Measurements from ENCODE around the gene SLC39A3.

The SLC39A3 gene

GRCh38 chr19:2744113-2744512, 4.3 kb upstream of the SLC39A3 start:
- no peak for DNase-seq

DNA sequence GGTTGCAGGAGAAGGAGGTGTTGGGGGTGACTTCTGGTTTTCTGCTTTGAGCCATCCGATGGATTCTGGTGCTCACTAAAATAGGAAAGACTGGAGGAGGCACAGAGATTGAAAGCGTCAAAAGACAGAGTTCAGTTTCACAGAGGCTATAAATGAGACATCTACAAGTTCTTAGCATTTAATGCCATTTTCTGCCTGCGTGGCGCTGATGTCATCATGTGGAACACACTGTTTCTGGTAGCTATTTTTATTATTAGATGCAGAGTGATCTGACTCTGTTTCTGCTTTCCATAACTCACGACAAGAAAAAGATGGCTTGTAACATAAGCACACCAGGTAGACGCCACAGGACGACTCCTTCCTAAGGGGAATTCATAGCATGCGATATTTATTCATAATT, 3.3 kb upstream of the SLC39A3 start:
- DNase-seq, result no peak

DNA sequence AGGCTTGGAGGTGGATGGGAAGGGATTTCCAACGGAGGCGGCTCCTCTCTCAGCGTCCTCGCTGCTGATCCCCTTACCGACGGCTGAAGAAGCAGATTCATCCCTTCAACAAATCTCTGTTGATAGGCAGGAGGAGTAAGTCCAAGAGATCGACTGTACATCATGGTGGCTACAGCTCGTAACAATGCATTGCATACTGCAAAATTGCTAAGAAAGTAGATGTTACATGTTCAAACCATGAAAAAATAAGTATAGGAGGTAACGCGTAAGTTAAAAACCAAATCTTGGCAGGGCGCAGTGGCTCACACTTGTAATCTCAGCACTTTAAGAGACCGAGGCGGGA, 468 bp upstream of the SLC39A3 start:
- DNase-seq, result no peak

GRCh38 chr19:2736550-2737190, 3.1 kb downstream of the SLC39A3 start:
- DNase-seq, result no peak

- DNase-seq, result no peak
These were observed 4.4 kb downstream of the SLC39A3 start for GRCh38 chr19:2735374-2735773.

GRCh38 chr19:2734589-2735288, 5.1 kb downstream of the SLC39A3 start:
- no peak for DNase-seq

- no peak for DNase-seq
These were observed 5.8 kb downstream of the SLC39A3 start for GRCh38 chr19:2733930-2734588.

- no peak for DNase-seq
These were observed 6.9 kb downstream of the SLC39A3 start for GRCh38 chr19:2732883-2733282.

DNA sequence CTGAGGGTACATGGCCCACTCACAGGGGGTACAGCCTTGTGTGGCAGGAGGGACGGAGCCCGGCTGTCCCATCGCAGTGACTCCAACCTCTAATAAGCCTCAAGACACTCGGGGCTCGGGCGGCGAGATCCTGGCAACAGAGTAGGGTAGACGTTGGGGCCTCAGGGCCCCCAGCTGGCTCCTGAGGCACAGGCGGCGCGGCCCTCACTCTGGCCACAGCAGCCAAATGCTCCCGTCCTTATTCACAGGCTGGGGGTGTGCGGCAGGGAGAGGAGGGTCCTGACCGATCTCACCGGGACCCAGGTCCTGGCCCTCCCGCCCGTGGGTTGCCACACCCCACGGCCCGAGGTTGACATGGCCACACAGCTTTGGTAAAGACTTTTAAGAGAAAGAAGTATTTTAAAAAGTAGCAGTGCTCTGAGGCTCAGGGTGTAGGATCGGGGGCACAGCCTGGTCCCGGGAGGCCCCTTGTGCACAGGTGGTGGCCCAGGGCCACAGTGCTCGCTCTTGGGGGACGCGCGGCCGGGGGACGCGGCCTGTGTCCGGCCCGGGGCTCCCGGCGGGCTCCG, 7.6 kb downstream of the SLC39A3 start:
- DNase-seq, result no peak

DNA sequence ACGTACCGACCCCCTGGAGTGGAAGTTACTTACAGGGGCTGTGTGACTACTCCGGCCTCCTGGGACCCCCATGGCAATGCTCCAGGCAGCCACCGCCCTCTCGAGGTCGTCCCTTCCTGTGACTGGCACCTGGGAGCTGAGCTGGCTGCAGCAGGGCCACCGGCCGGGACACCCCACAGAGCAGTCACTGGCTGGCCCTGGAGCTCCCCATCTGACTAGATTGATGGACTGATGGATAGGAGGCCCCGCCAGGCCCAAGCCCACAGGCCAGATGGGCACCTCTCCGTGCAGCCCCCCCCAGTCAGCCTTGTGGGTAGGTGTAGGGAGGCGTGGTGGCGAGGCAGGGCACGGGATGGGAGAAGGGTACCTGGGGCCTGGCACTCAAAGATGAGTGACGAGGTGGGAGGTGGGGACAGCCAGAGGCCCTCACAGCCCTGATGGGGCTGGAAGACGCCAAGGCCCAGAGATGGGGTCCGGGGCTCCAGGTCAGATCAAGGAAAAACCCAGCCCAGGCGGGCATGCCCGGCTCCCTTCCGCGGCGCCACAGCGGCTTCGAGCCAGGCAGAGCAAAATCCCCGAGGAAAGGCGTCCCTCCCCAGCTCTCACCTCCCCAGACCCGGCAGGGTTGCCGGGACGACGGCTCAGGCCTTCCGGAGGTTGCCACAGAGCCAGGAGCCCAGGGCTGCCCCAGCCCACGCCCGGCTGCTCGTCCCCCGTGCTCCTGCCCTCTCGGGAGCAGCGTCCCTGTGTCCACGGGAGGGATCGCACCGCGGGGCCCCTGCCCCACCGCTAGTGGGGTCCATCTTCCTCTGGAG, 8.4 kb downstream of the SLC39A3 start:
- no peak for DNase-seq

DNA sequence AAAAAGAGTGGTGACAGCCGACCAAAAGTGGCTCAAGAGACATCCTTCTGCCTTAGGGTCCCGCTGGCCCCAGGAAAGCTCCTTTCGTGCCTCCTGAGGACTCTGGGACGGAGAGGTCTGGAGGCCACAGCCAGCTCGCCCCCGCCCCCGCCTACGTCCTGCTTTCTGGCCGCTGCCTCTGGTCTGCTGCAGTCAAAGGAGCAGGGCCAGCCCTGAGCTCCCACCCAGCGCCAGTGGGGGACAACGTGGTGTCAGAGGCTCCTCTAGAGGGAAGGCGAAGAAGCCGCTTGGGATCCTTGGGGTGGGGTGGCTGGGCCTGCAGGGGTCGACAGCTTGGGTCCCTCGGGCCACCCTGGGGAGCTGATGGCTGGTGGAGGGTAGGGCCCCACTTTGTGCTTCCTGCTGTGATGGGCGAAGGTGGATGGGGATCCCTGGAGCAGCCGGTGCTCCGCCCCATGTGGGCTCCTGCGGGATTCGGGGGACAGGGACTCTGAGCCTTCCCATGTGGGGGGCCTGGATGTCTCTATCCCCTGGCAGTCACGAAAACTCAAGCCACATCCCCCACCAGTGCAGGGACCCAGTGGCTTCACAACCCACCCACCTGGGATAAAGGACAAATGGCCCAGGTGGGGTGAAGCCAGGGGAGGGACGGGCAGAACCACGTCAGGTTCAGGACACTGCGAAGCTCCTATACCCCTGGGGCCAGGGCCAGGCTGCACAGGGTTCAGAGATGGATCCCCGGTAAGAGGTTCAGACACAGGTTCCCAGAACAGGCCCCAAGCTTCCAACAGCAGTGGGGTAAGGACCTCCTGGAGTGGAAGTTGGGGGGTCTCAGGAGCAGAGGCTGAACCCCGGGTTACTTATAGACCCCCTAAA, 9.6 kb downstream of the SLC39A3 start:
- DNase-seq, result no peak

DNA sequence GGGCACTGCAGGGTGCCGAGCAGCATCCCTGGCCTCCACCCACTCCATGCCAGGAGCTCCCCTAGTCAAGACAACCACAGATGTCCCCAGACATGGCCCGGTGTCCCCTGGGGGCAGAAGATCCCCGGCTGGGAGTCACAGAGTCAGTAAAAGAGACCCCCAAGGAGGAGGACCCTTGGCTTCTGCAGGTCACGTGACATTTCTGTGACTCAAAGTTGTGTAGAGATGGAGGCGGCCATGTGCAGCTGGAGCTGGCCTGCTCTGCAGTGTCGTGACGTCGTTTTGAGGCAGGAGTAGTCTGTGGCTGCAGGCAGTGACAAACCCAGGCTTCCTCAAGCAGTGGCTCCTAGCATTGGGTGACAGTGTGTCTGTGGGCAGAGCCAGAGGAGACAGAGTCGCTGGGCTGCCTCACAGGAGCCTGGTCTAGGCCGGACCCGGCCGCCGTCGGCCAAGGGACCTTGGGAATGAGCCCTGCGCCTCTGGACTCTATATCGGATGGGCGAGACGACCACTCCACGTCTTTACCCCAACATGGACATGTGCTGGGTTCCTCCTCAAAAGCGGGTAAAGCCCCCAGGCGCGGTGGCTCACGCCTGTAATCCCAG, 10.9 kb downstream of the SLC39A3 start:
- no peak for DNase-seq

DNA sequence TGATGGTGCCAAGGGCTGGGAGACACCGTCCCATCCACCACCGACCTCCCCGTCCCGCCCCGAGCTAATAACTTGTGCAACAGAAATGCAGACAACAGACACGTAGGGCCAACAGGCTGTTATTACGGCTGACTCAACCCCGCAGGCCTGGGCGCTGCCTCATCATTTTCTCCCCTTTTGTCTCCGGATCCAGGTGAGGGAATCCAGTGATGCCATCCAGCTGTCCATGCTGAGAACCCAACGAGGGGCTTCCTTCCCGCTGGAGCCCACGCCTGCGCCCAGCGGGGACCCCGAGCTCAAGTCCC, 12.2 kb downstream of the SLC39A3 start:
- no peak for DNase-seq

DNA sequence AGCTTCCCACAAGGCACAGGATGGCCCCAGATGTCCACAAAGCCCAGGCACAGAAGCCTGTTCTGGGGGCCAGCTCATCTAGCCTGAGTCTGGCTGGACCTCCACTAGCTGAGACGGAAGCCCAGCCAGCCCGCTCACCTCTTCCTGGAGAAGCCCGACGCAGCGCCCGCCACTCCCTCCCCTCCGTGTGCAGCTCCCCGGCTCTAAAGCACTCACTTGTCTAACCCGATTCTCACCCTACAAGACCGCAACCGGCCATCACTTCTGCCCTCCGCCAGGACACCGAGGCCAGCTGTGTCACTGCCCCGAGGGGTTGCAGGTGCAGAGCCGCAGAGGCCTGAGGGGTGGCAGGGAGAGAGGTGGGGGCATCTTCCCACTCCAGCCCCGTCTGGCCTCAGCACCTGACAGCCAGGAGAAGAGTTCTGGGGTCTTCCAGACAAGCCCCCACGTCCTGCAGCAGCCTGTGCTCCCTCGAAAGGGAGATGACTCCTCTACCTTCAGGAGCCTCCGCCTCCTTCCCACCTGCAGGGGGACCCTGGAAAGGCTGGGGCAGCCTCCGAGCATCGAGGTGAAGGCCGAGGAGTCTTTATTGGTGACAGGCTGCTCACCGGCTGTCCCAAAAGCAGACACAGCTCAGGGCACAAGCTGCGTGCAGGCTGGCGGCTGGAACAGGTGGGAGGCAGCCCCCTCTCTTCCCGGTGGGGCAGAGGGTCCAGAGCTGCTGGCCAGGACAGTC, 12.7 kb downstream of the SLC39A3 start:
- no peak for DNase-seq

GRCh38 chr19:2726160-2726855, 13.5 kb downstream of the SLC39A3 start:
- no peak for DNase-seq

DNA sequence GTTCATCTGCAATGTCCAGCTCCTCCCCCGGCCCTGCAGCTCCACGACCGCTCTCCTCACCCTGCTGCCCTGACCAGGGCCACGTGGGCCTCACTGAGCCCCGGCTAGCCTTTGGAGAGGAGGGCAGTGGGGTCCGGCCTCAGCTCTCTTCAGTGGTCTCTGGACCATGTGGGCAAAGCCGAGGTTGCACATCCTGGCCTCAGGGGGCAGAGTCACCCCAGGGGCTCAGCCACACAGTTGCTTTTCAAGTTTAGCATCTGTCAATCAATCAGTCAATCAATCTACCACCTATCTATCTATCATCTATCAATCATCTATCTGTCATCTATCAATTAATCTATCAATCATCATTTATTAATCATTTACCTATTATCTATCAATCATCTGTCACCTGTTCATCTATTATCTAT, 15.7 kb downstream of the SLC39A3 start:
- no peak for DNase-seq

DNA sequence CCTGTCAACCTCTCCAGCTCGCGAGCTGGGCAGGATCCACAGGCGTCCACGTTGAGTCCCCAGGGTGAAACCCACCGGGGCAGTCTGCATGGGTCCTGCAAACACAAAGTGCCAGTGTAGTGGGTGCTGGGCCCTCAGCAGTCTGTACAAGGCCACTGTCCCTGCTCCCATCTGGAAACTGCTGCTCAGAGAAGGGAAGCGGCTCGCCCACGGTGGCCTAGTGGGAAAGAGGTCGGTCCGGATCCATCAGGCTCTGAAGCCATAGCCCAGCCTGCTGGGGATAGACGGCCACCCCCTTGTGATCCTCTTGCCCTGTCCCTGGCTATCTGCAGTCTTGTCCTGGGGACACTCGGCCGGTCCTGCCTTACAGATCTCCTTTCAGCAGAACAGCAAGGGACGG, 16.1 kb downstream of the SLC39A3 start:
- DNase-seq, result no peak

GRCh38 chr19:2723345-2723715, 16.5 kb downstream of the SLC39A3 start:
- DNase-seq, result no peak

DNA sequence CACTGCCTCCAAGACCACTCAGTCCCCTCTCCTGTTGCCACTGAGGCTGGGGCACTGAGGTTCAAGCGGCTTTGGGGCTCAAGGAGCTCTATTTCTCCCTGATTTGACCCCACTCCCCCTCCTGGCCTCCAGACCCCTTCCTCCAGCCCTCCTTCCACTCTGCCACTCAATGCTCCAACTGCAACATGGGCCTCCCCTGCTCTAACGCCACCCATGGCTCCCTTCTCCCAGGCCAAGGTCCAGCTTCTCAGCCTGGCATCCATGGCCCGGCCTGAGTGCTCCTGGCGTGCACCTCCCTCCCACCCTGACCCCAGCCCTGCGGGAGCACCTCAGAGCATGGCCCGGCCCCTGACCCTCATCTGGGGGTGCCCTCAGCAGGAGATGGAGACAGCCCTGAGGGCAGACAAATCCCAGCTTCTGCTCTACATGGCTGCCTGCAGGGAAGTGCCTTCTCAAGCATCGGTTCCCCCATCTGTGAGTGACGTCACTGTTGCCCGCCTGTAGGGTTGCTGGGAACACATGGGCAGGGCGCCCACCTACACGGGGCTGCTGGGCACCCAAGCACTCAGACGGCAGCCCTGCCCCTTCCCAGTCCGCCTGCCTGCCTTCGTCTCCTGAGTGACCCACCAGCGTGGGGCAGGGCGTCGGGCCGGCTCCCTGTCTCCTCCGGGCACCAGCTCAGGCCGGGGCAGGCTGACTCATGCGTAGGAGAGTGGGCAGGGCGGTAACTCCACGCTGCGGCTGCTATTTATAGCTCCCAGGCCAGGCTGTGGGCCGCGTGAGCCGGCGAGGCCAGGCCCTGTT, 17.1 kb downstream of the SLC39A3 start:
- no peak for DNase-seq

Measured in activated naive CD4-positive, alpha-beta T cell treated with Interleukin-2 at 50 U/mL for 16 hours (primary cell).